Left colon (tissue), 2 donors: ENCODE results near the gene IGHMBP2. TPM values are rescaled to one million over a fixed set of nuclear protein-coding genes. Genes with fewer than 3 reads are reported as not detected.
"Not testable (repeated sequence)": the region's sequence is repeated elsewhere in the genome, so short reads cannot be mapped to it uniquely, and the experiment has no call there.

Experiments used
- ATAC-seq: fragments of 200-7000 bp; cut with Tn5 transposase; one replicate; pipeline ENCODE4 v1.9.1; 2020; ENCODE audit warnings: mild to moderate bottlenecking, moderate library complexity
- DNase-seq, 2 donors: peaks; one replicate each; pipeline ENCODE4 v3.0.0-alpha.2; 2020
- intact Hi-C, 2 donors: fragments of 100-400 bp; cut with DNase I in 1 of 2; cut with micrococcal nuclease in 1 of 2; formaldehyde crosslinking; loops; one replicate each; pipeline versions ENCODE4 v1.11.2 to v1.14.0; 2022; cut with DNase I, micrococcal nuclease
- total RNA-seq, 2 donors: library from RNA; stranded (reverse); fragmentation: NEBNext Ultra II Directional; extraction: Animal tissue kit (Norgen Biotek cat#: 25700); gene quantifications; one replicate each; pipeline ENCODE4 v1.2.1, GENCODE V29; 2021
- donor health status: DM: no; HTN: no; CAD: no.
- donor health status: DM: yes; HTN: yes; CAD: no.

The IGHMBP2 gene
- total RNA-seq, 2 donors from 2014 or later, result 17.5 to 20.8 TPM

GRCh38 chr11:68970921-68971636, 67.4 kb downstream of the IGHMBP2 start:
- intact Hi-C loops, result no loop called here
- DNase-seq, result no peak
- no peak for ATAC-seq

GRCh38 chr11:68973219-68973618, 69.5 kb downstream of the IGHMBP2 start:
- ATAC-seq (no peak), DNase-seq (no peak)
- intact Hi-C loops, result no loop called here

GRCh38 chr11:68973706-68974105, 70.0 kb downstream of the IGHMBP2 start:
- DNase-seq, ATAC-seq, intact Hi-C loops: not testable (repeated sequence)

- intact Hi-C loops, result no loop called here
- ATAC-seq (peak; percentile 57), DNase-seq (no peak)
These were observed 70.9 kb downstream of the IGHMBP2 start for GRCh38 chr11:68974421-68975194.

- DNase-seq (no peak), ATAC-seq (no peak)
- intact Hi-C loops, result no loop called here
These were observed 72.4 kb downstream of the IGHMBP2 start for GRCh38 chr11:68976095-68976494.

GRCh38 chr11:68976563-68976962, 72.9 kb downstream of the IGHMBP2 start:
- intact Hi-C loops, result no loop called here
- DNase-seq, result no peak
- ATAC-seq, result no peak

- ATAC-seq, result no peak
- intact Hi-C loops, result no loop called here
- no peak for DNase-seq
These were observed 74.3 kb downstream of the IGHMBP2 start for GRCh38 chr11:68977781-68978625.

- ATAC-seq (no peak), DNase-seq (no peak)
- intact Hi-C loops, result no loop called here
These were observed 74.9 kb downstream of the IGHMBP2 start for GRCh38 chr11:68978626-68978930.

GRCh38 chr11:68978931-68979594, 75.4 kb downstream of the IGHMBP2 start:
- no peak for DNase-seq
- no peak for ATAC-seq
- intact Hi-C loops, result no loop called here

GRCh38 chr11:68979931-68980775, 76.5 kb downstream of the IGHMBP2 start:
- intact Hi-C loops, result no loop called here
- DNase-seq (no peak), ATAC-seq (no peak)

GRCh38 chr11:68980776-68981065, 77.0 kb downstream of the IGHMBP2 start, which contains the start of gene MRGPRD:
Gene MRGPRD (minus strand): TSS chr11:68980986. CDS start chr11:68980986, 0 bp downstream.
- ATAC-seq (no peak), DNase-seq (no peak)
- intact Hi-C loops, result no loop called here

- intact Hi-C loops, result no loop called here
- ATAC-seq (no peak), DNase-seq (no peak)
These were observed 78.4 kb downstream of the IGHMBP2 start for GRCh38 chr11:68982134-68982533.

- no peak for DNase-seq
These were observed 80.1 kb downstream of the IGHMBP2 start for GRCh38 chr11:68983801-68984200.

GRCh38 chr11:68987211-68987610, 83.5 kb downstream of the IGHMBP2 start:
- no peak for ATAC-seq
- intact Hi-C loops, result no loop called here
- DNase-seq, result no peak

More at GRCh38 chr11:68983801-68984200, 80.1 kb downstream of the IGHMBP2 start:
- intact Hi-C loops, result no loop called here
- ATAC-seq, result no peak

- intact Hi-C loops, result no loop called here
- ATAC-seq (no peak), DNase-seq (no peak)
These were observed 84.8 kb downstream of the IGHMBP2 start for GRCh38 chr11:68988491-68988890.
